Measurements from ENCODE around the gene FAM162B.
"Not testable (repeated sequence)": the region's sequence is repeated elsewhere in the genome, so short reads cannot be mapped to it uniquely, and the experiment has no call there.

Gene FAM162B

DNA sequence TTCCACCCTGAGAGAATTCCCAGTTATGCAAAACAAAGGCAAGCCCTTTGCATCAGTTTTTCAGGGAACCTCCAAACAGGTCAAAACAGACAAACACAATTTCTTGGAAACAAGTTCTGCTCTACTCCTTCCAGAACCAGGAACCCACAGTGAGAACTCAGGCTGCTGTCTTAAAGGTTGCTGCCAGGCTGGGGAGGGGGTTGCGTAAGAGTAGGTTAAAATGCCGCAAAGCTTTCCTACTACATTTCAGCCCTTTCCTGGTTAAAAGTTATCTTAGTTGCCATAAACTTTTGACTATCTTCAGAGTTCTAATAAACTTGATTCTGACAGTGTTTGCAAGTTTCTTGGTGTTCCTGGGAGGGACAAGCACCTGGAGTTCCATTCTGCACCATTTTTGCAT is 50.8 kb downstream of the FAM162B start:
- DNase-seq: no peak

DNA sequence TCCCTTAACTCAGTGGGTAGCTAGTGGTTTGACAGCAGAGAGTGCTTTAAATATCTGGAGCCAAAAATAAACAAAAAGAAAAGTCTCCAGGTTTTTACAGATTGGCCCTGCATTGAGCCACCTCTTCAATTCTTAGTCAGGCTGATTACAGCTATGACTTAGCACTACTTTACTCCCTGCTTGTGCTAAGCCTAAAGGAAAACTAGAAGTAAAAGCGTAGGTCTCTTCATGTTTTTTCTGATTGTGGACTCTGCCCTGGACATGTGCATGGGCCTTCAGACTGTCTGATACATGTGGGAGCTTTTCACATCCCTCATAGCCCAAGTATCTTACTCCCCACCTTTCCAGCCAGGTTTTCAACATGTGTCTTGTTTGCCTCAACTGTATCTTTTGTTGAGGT is 51.2 kb downstream of the FAM162B start:
- DNase-seq: no peak

DNA sequence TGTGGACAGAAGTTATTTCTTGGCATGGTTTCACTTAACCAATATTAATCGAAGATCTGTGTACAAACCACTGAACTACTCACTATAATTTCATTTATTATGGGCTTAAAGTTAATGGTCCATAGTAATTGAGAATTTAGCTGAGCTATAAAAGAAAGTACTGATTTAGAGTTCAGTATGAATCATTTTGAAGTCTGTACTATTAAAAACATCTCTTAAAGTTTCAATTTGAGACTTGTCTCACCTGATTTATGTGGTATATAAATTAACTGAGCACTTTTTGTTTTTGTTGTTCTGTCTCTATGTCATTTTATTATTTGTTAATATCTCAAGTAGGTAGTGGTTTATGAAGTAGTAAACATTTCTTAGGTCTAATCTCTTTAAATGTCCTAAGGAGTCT is 59.6 kb downstream of the FAM162B start:
- no peak for DNase-seq

DNA sequence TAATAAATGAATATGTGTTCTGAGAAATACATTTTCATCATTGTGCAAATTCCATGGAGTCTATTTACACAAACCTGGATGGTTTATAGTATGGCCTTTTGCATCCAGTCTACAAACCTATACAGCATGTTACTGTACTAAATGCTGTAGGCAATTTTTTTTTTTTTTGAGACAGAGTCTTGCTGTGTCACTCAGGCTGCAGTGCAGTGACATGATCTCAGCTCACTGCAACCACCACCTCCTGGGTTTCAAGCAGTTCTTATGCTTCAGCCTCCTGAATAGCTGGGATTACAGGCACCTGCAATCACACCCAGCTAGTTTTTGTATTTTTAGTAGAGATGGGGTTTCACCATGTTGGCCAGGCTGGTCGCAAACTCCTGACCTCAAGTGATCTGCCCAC is 61.6 kb downstream of the FAM162B start:
- not testable (repeated sequence) for DNase-seq

All from activated T-cell treated with anti-CD3 and anti-CD28 coated beads, Interleukin-2, amount 50 U/mL, for 1 hour (primary cell).